ENCODE measurements around the gene BABAM2.

Gene BABAM2

DNA sequence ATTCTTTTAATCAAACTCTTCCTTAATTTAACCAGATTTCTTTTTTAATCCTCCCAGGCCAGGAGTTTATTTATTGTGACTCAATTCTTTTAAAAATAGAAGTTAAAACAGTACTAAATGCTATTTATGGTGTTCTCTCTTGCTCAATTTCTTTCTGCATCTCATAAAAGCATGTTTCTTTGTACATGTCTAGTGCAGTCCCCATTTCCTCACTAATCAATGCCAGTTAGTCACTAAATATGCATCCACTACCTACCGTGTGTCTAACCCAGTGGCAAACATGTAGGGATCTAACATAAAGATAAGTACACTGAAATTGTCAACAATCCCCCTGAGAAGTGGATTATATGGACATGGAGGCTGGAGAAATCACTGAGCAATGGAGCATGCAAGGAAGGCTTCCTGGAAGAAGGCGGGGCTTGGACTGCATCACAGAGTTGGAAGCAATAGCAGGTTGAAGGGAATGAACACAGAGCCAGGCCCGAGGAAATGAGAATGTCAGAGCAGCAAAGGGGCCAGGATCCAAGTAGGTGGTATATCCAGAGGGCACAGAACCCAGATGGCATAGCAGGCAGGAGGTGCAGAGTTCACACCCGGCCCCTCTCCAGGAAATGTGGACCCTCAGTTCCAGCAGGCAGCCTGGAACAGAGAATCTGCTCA lies 396.9 kb downstream of the BABAM2 start:
- Histone ChIP-seq H3K27ac (ENCODE audit: low read depth, low read length) (no peak overlapping the region), H3K4me2 (ENCODE audit: low read depth, low read length, poor library complexity, severe bottlenecking) (no peak overlapping the region), H3K9me2 (replicated peaks; ENCODE audit: insufficient read depth, low read length) (no peaks in the 10 kb centered on the region), H4K20me1 (ENCODE audit: low read depth, low read length) (no peaks in the 10 kb centered on the region), H3K36me3 (ENCODE audit: low read length) (no peaks in the 10 kb centered on the region), H3K9ac (ENCODE audit: low read length) (no peak overlapping the region), H3F3A (ENCODE audit: insufficient read depth) (no peaks in the 10 kb centered on the region), H3K27me3 (ENCODE audit: low read length) (no peaks in the 10 kb centered on the region), H3K9me3 (ENCODE audit: insufficient read depth, low read length) (no peaks in the 10 kb centered on the region), H3K79me2 (ENCODE audit: insufficient read depth, low read length) (no peaks in the 10 kb centered on the region), H2AFZ (ENCODE audit: low read depth, low read length, severe bottlenecking) (no peak overlapping the region), H3K4me3 (ENCODE audit: insufficient read depth, low read length, poor library complexity, severe bottlenecking) (no peak overlapping the region)
- TF ChIP-seq, protein P1, sequence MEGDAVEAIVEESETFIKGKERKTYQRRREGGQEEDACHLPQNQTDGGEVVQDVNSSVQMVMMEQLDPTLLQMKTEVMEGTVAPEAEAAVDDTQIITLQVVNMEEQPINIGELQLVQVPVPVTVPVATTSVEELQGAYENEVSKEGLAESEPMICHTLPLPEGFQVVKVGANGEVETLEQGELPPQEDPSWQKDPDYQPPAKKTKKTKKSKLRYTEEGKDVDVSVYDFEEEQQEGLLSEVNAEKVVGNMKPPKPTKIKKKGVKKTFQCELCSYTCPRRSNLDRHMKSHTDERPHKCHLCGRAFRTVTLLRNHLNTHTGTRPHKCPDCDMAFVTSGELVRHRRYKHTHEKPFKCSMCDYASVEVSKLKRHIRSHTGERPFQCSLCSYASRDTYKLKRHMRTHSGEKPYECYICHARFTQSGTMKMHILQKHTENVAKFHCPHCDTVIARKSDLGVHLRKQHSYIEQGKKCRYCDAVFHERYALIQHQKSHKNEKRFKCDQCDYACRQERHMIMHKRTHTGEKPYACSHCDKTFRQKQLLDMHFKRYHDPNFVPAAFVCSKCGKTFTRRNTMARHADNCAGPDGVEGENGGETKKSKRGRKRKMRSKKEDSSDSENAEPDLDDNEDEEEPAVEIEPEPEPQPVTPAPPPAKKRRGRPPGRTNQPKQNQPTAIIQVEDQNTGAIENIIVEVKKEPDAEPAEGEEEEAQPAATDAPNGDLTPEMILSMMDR (IDR thresholded peaks at IDR 0.05; ENCODE audit: insufficient read depth, low read length, poor library complexity, severe bottlenecking) = no peak
- no peak for TF ChIP-seq EZH2phosphoT487 (conservative IDR thresholded peaks at IDR 0.05; ENCODE audit: low read length)

DNA sequence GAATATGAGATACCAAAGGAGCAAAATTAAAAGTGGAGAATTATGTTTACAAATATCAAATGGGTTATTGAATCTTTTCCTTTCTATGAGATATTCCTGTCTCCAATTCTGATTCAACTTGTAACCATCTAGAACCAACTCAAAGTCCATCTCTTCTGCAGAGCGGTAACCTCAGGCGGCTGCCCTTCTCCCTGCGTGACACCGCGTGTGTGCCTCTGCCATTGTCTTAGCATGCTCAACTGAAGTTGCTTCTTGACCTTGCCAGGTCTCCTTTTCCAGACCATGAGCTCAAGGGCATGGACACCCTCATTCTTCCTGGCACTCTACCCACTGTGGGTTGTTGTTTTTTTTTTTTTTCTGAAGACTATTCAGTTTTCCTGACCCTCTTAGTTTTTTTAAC lies 398.1 kb downstream of the BABAM2 start:
- no peaks in the 10 kb centered on the region for H3F3A ChIP-seq (ENCODE audit: insufficient read depth)
- H3K4me2 ChIP-seq (ENCODE audit: low read depth, low read length, poor library complexity, severe bottlenecking) = no peak overlapping the region
- no peaks in the 10 kb centered on the region for H3K9me2 ChIP-seq (replicated peaks; ENCODE audit: insufficient read depth, low read length)
- H4K20me1 ChIP-seq (ENCODE audit: low read depth, low read length) = no peaks in the 10 kb centered on the region
- H3K27me3 ChIP-seq (ENCODE audit: low read length) = no peaks in the 10 kb centered on the region
- no peak overlapping the region for H3K9ac ChIP-seq (ENCODE audit: low read length)
- no peaks in the 10 kb centered on the region for H3K36me3 ChIP-seq (ENCODE audit: low read length)
- H2AFZ ChIP-seq (ENCODE audit: low read depth, low read length, severe bottlenecking) = no peak overlapping the region
- TF ChIP-seq, protein P1 (IDR thresholded peaks at IDR 0.05; ENCODE audit: insufficient read depth, low read length, poor library complexity, severe bottlenecking) = no peak
- TF ChIP-seq EZH2phosphoT487 (conservative IDR thresholded peaks at IDR 0.05; ENCODE audit: low read length) = no peak
- H3K4me3 ChIP-seq (ENCODE audit: insufficient read depth, low read length, poor library complexity, severe bottlenecking) = no peak overlapping the region
- H3K27ac ChIP-seq (ENCODE audit: low read depth, low read length) = no peak overlapping the region
- H3K79me2 ChIP-seq (ENCODE audit: insufficient read depth, low read length) = no peaks in the 10 kb centered on the region
- H3K9me3 ChIP-seq (ENCODE audit: insufficient read depth, low read length) = no peaks in the 10 kb centered on the region

DNA sequence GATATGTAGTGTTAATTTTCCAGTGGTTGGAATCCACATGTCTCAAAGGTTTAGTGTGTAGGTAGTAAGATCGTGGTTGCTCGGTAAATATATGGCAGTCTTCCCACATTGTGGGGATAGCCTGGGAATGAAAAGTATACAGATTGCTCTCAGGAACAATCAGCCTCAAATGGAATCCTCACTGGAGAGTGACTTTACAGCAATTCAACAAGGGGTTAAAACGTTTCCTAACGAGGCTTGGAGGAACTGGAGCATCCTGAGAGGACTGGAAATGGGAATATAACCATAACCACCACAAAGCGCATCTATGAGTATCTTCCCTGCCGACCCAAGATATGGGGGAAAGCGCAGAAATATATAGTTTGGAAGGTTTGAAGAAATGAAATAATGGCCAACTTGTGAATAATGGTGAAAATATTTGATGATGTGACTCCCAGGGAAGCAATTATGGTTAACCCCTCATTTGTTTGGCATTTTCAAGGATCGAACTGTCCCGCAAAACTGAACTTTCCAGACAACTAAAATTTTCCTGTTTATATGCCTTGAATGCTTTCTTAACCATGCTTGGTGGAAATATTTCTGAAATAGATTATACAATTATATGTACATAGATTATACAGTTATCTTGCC lies 401.4 kb downstream of the BABAM2 start:
- Histone ChIP-seq H3K9me2 (replicated peaks; ENCODE audit: insufficient read depth, low read length) (no peaks in the 10 kb centered on the region), H3K9ac (ENCODE audit: low read length) (no peak overlapping the region), H3K4me2 (ENCODE audit: low read depth, low read length, poor library complexity, severe bottlenecking) (no peak overlapping the region), H3K9me3 (ENCODE audit: insufficient read depth, low read length) (no peaks in the 10 kb centered on the region), H3K4me3 (ENCODE audit: insufficient read depth, low read length, poor library complexity, severe bottlenecking) (no peak overlapping the region), H3K36me3 (ENCODE audit: low read length) (no peaks in the 10 kb centered on the region), H3K27ac (ENCODE audit: low read depth, low read length) (no peak overlapping the region), H3K27me3 (ENCODE audit: low read length) (no peaks in the 10 kb centered on the region), H3F3A (ENCODE audit: insufficient read depth) (no peaks in the 10 kb centered on the region), H3K79me2 (ENCODE audit: insufficient read depth, low read length) (no peaks in the 10 kb centered on the region), H4K20me1 (ENCODE audit: low read depth, low read length) (no peaks in the 10 kb centered on the region), H2AFZ (ENCODE audit: low read depth, low read length, severe bottlenecking) (no peak overlapping the region)
- TF ChIP-seq EZH2phosphoT487 (conservative IDR thresholded peaks at IDR 0.05; ENCODE audit: low read length) = no peak
- TF ChIP-seq, protein P1 (IDR thresholded peaks at IDR 0.05; ENCODE audit: insufficient read depth, low read length, poor library complexity, severe bottlenecking) = no peak

All from SU-DHL-6 (cell line).